Lower leg skin (tissue), 4 donors: ENCODE results near the gene ASIC1. TPM values are rescaled to one million over a fixed set of nuclear protein-coding genes. Genes with fewer than 3 reads are reported as not detected.

ENCODE experiments used
- DNase-seq, 2 donors: peaks; one replicate each; pipeline ENCODE4 v3.0.0-alpha.2; 2019; ENCODE audit warnings: low spot score in 2 of 2
- H3K4me3 ChIP-seq: fragments of 200-600 bp; sonication (generic); 2 replicates; pipeline ENCODE4 v1.5.1; 2017; ENCODE audit warnings: mild to moderate bottlenecking, low read depth; ENCODE audit not compliant: poor library complexity, severe bottlenecking
- POLR2A ChIP-seq, 2 donors: fragments of 450-650 bp; IDR thresholded peaks; one replicate each; pipeline ENCODE4 v1.6.1; 2016 to 2017; ENCODE audit warnings: antibody characterized with exemption in 2 of 2, mild to moderate bottlenecking in 1 of 2, moderate library complexity in 1 of 2
- WGBS, 2 donors: methylation state at CpG; one replicate each; pipeline ENCODE4 v1.1.5; 2018; 5-methylcytosine and 5-hydroxymethylcytosine counted together
- intact Hi-C: fragments of 100-400 bp; cut with DNase I; formaldehyde crosslinking; loops from one replicate; pipeline ENCODE4 v1.15.0; 2023; ENCODE audit warnings: low total_unique reads
- total RNA-seq, 4 donors: library from RNA; depleted of rRNA; stranded (reverse); fragments of >200 nt; gene quantifications; one replicate each; pipeline ENCODE4 v1.1.0, GENCODE V29; 2016
- TF ChIP-seq, protein P1 (sequence below), 3 donors: fragments of 450-650 bp; IDR thresholded peaks; one replicate each; pipeline ENCODE4 v1.5.1; 2016; ENCODE audit warnings: antibody characterized with exemption in 3 of 3, mild to moderate bottlenecking in 3 of 3, moderate library complexity in 2 of 3

The ASIC1 gene
- total RNA-seq, 4 donors from 2014 or later: 0.25 to 1.4 (median 0.42) TPM

DNA sequence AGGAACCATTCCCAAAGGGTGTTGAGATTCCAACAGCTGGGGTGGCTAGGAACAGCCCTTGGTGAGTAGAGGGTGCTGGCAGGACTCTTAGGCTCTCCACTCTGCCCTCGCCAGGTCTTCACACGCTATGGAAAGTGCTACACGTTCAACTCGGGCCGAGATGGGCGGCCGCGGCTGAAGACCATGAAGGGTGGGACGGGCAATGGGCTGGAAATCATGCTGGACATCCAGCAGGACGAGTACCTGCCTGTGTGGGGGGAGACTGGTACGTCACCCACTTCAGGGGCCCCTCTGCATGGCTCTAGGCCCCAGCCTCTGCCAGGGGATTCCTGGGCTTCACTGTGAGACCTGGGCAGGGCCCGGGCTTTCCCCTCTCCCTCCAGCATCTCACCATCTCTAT, 19.7 kb downstream of the ASIC1 start:
- TF ChIP-seq, protein P1, sequence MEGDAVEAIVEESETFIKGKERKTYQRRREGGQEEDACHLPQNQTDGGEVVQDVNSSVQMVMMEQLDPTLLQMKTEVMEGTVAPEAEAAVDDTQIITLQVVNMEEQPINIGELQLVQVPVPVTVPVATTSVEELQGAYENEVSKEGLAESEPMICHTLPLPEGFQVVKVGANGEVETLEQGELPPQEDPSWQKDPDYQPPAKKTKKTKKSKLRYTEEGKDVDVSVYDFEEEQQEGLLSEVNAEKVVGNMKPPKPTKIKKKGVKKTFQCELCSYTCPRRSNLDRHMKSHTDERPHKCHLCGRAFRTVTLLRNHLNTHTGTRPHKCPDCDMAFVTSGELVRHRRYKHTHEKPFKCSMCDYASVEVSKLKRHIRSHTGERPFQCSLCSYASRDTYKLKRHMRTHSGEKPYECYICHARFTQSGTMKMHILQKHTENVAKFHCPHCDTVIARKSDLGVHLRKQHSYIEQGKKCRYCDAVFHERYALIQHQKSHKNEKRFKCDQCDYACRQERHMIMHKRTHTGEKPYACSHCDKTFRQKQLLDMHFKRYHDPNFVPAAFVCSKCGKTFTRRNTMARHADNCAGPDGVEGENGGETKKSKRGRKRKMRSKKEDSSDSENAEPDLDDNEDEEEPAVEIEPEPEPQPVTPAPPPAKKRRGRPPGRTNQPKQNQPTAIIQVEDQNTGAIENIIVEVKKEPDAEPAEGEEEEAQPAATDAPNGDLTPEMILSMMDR (IDR thresholded peaks at IDR 0.05): no peak
- TF ChIP-seq POLR2A (IDR thresholded peaks at IDR 0.05): no peak
- no peak overlapping the region for H3K4me3 ChIP-seq
- WGBS, 2 donors: 88 to 90% methylated on average over 12 of the region's 12 CpGs
- no peak for DNase-seq
- intact Hi-C loops: loop anchor here (5.0 kb wide), 1 partner anchor 100 kb away; no protein-coding TSS in a partner anchor

DNA sequence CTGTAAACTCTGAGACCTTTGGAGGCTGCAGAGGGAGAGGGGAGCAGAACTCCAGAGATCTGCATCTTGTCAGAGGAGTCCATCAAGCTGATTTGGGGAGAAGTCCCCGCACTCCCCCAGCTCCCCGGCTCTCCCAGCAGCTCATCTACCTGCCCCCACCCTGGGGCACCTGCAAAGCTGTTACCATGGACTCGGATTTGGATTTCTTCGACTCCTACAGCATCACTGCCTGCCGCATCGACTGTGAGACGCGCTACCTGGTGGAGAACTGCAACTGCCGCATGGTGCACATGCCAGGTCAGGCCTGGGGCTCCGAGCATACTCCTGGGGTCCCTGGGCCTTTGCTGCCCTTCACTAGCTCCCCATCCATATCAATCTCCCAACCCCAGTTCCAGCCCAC, 20.9 kb downstream of the ASIC1 start:
- 97 to 98% methylated on average over 9 to 10 of the region's 10 CpGs for WGBS, 2 donors
- intact Hi-C loops: loop anchor here (5.0 kb wide), 1 partner anchor 99 kb away; no protein-coding TSS in a partner anchor
- no peak overlapping the region for H3K4me3 ChIP-seq
- TF ChIP-seq, protein P1 (IDR thresholded peaks at IDR 0.05): no peak
- TF ChIP-seq POLR2A (IDR thresholded peaks at IDR 0.05): no peak
- no peak for DNase-seq

DNA sequence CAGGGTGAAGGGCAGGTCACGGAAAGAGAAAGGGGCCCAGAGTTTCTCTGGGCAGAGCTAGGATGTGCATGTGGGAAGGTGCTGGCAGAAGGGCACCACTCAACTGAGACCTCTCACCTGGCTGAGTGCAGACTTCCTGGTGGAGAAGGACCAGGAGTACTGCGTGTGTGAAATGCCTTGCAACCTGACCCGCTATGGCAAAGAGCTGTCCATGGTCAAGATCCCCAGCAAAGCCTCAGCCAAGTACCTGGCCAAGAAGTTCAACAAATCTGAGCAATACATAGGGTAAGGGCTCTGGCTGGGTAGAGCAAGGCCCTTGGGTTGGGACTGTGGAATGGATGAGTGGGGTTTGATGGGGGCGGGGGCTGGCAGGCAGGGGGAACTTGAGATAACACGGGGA, 22.4 kb downstream of the ASIC1 start:
- TF ChIP-seq, protein P1 (IDR thresholded peaks at IDR 0.05): no peak
- TF ChIP-seq POLR2A (IDR thresholded peaks at IDR 0.05): no peak
- H3K4me3 ChIP-seq: no peak overlapping the region
- intact Hi-C loops: loop anchor here (5.0 kb wide), 1 partner anchor 98 kb away; no protein-coding TSS in a partner anchor
- no peak for DNase-seq
- WGBS, 2 donors: 86 to 94% methylated on average over 5 of the region's 5 CpGs

DNA sequence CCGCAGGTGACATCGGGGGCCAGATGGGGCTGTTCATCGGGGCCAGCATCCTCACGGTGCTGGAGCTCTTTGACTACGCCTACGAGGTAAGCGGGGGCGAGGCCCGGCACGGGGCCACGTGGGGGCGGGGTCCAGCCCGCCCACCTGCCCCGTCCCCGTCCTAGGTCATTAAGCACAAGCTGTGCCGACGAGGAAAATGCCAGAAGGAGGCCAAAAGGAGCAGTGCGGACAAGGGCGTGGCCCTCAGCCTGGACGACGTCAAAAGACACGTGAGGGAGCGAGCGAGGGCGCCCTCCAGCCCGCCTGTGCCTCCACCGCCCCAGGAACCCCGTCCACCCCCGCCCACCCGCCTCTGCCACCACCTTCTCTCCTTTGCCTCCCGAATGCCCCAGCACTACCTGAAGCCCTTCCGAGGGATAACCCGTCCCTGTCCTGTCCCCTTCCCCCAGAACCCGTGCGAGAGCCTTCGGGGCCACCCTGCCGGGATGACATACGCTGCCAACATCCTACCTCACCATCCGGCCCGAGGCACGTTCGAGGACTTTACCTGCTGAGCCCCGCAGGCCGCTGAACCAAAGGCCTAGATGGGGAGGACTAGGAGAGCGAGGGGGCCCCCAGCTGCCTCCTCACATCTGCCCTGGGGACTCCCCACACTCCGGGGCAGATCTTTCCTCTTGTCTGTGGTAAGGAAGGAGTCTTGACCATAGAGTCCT, 23.9 kb downstream of the ASIC1 start:
- no peak for DNase-seq
- intact Hi-C loops: no loop called here
- no peak for TF ChIP-seq POLR2A (IDR thresholded peaks at IDR 0.05)
- TF ChIP-seq, protein P1 (IDR thresholded peaks at IDR 0.05): no peak
- 37 to 45% methylated on average over 44 to 46 of the region's 46 CpGs for WGBS, 2 donors
- H3K4me3 ChIP-seq: no peak overlapping the region

DNA sequence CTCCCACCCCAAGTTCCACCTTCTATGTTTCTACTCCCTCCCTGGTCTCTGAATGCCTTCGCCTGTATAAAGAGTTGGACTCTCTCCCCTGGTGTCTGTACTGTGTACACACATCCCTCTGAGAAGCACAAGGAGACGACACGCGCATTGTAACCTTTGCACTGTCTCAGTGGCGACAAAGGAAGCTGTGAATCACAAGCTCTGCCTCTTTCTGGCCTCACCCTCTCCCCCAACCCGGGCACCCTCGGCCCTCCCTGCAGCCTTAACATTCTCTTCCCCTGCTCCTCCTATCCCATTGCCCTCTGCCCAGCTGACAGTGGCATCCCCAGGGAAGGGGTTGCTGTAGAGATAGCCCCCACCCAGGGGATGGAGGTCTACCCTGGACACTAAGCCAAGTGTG, 25.2 kb downstream of the ASIC1 start:
- intact Hi-C loops: no loop called here
- TF ChIP-seq POLR2A (IDR thresholded peaks at IDR 0.05): no peak
- TF ChIP-seq, protein P1 (IDR thresholded peaks at IDR 0.05): no peak
- no peak overlapping the region for H3K4me3 ChIP-seq
- no peak for DNase-seq
- WGBS, 2 donors: 82 to 84% methylated on average over 7 of the region's 7 CpGs
